Lung microvascular endothelial cell (primary cell): ENCODE data around the gene SULF2. TPM values are rescaled to one million over a fixed set of nuclear protein-coding genes. Genes with fewer than 3 reads are reported as not detected.
A peak's percentile ranks its signal among the peaks of the same experiment; 100 is the strongest.
"Not testable (repeated sequence)": the region's sequence is repeated elsewhere in the genome, so short reads cannot be mapped to it uniquely, and the experiment has no call there.

ENCODE experiments used
- DNase-seq, 2 donors: peaks; one replicate each; pipeline versions ENCODE4 v3.0.0 to v3.0.0-alpha.2; 2010; ENCODE audit warnings: low read depth in 2 of 2
- total RNA-seq: library from RNA; depleted of rRNA; stranded (reverse); fragments of >200 nt; gene quantifications from 2 replicates; pipeline ENCODE4 v1.2.1, GENCODE V29; 2014

SULF2 gene
- total RNA-seq, 1 donor from 2014 or later, result 119 TPM

DNA sequence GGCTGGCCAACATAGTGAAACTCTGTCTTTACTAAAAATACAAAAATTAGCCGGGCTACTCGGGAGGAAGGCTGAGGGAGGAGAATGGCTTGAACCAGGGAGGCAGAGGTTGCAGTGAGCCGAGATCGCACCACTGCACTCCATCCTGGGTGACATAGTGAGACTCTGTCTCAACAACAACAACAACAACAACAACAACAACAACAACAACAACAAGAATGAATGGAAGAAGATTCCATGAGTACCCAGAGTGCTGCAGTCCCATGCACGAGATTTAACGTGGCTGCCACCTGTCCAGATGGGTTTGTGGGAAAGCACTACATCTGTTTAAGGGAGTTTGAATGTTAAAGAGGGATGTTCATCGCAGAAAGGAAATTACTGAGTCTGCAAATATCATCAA is 19.7 kb upstream of the SULF2 start:
- DNase-seq, result not testable (repeated sequence)

GRCh38 chr20:47804224-47804825 is 19.0 kb upstream of the SULF2 start:
- not testable (repeated sequence) for DNase-seq

DNA sequence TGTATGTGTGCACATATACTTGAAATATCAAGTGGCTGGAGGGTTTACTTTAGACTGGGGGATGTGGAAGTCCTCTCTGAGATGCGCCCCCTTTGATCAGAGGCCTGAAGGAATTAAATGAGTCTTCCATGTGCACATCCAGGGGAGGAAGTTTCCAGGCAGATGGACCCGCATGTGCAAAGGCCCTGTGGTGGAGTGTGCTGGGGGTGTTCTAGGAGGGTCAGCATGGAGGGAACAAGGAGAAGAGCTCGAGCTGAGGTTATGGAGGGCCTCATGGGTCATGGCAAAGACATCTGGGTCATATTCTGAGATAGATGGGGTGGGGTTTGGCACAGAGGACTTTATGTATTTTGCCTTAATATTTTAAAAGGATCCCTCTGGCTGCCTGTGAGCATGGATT is 17.7 kb upstream of the SULF2 start:
- no peak for DNase-seq

DNA sequence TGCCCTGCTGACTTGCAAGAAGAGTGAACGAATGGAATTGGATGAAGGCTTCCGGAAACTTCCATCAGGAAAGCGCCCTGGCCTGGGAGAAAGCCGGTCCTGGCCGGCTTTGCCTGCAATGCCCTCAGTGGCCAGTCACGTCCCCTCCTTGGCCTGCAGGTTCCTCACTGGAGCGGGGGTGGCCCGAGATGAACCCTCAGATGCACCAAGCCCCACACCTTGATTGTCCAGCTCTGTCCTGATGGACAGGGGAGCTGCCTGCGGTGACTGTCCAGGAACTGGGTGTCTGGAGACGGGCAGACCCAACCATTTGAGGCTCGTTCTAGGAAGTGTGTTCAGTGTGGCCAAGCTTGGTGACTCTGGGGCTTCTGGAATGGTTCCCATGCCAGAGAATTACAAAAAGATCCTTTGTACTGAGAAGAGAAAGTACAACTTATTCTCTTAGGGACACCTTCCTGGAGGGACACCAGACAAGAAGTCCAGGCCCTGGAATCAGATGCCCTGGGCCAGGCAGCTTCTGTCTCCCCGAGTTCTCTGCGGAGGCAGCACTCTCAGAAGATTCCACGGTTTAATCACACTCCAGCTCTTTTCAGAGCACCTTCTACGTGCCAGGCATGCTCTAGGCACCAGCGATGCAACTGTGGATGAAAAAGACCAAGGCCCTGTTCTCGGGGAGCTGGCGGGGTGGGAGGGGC is 17.1 kb upstream of the SULF2 start:
- DNase-seq, result no peak

GRCh38 chr20:47801759-47802158 is 16.5 kb upstream of the SULF2 start:
- DNase-seq, result no peak

DNA sequence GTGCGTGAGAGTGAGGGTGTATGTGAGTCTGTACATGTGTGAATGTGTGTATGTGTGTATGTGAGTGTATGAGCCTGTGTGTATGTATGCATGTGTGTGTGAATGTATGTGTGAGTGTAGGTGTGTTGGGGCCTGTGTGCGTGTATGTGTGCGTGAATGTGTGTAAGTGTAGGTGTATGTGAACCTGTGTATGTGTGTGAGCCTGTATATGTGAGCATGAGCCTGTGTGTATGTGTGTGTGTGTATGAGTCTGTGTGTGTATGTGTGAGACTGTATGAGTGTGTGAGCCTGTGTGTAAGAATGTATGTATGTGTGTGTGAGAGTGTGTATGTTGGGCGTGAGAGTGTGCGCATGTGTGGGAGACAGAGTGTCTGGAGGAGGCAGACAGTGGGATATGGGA is 15.8 kb upstream of the SULF2 start:
- DNase-seq, result no peak

- DNase-seq, result no peak
Measured at GRCh38 chr20:47800623-47801022, 15.3 kb upstream of the SULF2 start.

- peak; percentile 75 to 92 for DNase-seq
Measured at GRCh38 chr20:47799116-47799715, 13.9 kb upstream of the SULF2 start.

DNA sequence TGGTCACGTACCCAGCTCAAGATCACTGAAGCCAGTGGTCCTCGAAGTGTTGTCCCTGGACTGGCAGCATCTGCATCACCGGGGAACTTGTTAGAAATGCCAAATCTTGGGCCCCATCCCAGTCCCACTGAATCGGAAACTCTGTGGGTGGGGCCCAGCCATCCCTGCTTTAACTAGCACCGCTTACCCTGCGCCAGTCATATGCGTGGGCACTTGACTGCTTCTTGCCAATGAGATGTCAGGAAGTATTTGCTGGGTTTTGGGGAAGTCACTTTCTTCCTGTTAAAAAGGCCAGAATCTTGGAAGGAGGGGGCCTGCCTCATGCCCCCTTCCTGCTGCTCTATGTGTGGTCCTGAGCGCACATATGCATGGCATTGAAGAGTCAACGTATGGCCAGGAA is 11.7 kb upstream of the SULF2 start:
- no peak for DNase-seq

DNA sequence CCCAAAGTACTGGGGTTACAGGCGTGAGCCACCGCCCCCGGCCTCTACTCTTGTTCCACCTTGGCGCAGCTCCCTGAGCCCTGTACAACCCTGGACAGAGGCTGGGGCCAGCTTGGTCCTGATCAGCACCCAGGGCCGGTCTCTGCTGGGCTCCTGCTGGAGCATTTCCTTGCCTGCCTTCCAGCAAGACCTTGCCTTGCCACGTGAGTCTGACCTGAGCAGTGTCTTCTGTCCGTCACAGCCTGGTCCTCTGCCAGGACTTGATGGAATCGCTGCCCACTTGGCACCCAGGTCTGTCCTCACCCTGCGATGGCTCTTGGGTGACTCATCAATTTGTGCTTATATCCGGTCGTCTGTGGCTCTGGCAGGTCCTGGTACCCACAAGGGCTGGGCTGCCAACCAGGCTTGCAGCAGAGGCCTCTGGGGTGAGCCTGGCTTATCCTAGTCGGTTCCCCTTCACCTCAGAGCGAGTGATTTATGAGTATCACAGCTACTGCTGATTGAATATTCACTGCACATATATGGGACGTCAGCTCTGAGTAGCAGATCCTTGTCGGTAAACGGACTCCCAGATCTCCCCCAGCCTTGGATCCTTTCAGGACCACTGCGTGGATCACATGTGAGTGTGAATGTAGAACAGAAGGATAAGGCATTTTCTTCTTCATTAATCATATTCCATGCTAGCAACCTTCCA is 10.1 kb upstream of the SULF2 start:
- peak in 1 of 2 donors; percentile 47 for DNase-seq

DNA sequence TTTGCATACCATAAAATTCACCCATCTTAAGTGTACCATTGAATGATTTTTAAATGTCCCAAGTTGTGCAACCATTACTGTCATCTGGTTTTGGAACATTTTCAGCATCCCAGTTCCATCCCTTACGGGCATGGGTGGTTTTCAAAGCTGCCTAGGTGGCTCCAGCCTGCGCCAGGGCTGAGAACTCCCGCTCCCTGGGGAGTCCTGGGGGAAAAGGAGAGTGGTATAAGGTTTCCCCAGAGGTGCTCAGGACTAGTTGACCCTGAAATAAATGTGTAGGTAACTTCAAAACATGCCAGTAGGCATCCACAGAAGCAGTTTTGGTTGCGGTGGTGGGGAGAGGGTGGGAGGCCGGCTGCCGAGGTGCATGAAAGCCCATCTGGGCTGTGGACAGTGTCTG is 9.0 kb upstream of the SULF2 start:
- DNase-seq, result not testable (repeated sequence)

DNA sequence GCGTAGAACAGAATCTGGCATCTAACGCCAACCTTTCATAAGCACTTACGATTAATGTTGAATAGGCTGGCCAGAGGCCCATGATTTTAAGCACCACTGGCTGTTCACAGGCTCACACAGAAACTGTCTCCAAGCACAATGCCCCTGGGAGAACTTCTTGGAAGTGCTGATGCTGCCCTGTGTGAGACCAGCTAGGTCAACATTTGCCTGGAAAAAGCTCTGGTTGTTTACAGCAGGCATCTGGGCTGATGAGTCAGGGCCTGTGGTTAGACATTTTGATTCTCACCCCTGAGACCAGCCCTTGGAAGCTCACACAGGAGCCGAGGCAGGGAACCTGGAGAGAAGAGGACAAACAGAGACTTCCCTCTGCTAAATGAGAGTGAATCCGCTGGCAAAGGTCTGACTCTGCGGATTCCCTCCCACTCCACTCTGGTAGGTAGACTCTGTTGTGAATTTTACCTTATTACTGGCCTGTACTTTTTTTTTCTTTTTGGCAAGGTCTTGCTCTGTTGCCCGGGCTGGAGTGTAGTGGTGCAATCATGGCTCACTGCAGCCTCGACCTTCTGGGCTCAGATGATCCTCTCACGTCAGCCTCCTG is 6.8 kb upstream of the SULF2 start:
- DNase-seq, result peak in 1 of 2 donors; percentile 96

DNA sequence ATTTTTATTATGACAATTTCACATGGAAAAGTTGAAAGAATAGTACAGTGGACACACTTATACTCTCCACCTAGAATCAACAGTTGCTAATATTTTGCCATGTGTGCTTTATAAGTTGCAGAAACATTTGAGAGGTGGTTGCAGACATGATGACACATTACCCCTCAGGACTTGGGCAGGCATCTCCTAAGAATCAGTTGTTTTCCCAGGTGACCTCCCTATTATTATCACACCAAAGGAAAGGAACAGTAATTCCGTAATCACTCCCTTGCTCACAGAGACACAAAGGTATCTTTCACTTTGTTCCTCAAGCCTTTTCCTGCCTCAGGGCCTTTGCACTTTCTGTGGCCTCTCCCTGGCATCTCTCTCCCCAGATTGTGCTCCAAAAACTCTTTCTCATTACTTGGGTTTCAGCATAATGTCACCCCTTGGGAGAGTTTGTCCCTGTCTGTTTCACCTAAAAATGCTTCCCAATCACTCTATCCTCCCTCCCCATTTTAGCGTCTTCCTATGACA is 5.9 kb upstream of the SULF2 start:
- DNase-seq, result no peak

DNA sequence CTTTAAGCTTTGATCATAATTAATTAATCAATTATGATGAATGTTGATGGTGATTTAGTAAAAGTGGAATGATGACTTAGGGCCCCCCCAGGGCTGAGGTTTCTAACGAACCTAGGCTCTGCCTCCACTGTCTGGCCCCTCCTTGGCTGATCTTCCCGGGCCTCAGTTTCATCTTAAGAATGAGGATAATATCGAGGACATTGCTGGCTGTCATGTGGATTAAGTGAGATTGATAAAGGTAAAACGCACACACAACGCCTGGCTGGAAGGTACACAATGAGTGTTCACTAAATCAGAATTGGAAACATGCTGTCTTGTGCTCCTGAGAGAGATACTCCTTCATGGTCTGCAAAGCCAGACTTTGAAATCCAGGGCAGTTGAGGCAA is 5.3 kb upstream of the SULF2 start:
- DNase-seq, result no peak

- DNase-seq, result no peak
Measured at GRCh38 chr20:47789764-47790579, 4.7 kb upstream of the SULF2 start.

DNA sequence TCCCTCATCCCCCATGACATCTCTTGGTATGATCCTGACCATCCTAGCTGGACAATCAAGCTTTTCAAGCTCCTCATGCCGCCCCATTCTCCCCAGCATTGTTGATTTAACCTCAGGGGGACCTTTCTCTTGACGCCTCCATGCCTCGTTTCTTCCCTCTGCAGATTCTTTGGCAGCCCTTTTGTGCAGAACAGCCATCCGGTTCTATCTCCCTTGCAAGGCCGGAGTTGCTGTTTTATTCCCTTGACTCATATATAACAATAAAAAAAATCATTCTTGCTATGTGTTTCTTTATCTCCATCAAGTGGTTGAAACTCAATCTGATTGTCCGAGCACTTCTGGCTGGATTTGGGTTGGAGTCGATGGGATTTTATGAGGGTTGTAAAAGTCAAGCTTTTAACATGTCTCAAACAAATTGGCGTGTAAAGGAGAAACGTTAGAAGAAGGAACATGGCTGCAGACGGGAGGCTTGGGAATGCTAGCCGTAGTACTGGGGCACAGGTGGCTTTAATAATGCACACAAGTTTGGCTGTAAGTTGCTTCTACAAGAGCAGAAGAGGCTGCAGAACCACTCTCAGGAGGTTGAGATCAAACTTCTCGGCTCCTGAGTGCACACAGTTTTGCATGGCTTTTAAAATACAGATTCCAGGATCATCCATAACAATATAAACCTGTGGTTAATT is 3.9 kb upstream of the SULF2 start:
- DNase-seq, result no peak

- DNase-seq, result no peak
Measured at GRCh38 chr20:47788741-47789080, 3.4 kb upstream of the SULF2 start.

DNA sequence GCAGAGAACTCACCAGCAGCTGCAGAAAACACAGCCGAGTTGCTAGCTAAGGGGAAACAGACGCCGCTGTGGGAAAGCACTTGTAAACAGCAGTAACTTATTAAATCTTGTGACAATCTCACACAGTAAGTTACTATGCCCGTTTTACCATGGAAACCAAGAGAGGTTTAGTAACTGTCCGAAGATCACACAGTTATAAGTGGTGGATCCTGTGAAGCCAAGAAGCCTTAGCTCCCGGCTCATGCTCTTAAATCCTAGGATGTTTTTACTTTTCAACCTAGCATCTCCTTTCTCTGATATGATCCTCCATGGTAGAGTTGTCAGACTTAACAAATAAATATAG is 1.5 kb upstream of the SULF2 start:
- DNase-seq, result no peak

GRCh38 chr20:47785854-47786764 is 828 bp upstream of the SULF2 start:
- DNase-seq, result peak; percentile 88 to 89
